Stomach (tissue), 9 donors: ENCODE measurements around the gene CTSV. TPM values are rescaled to one million over a fixed set of nuclear protein-coding genes. Genes with fewer than 3 reads are reported as not detected.
"Not testable (repeated sequence)": the region's sequence is repeated elsewhere in the genome, so short reads cannot be mapped to it uniquely, and the experiment has no call there.

Experiments
- DNase-seq, 2 donors: peaks; one replicate each; pipeline versions ENCODE4 v3.0.0 to v3.0.0-alpha.2; 2013 to 2019
- H3K27ac ChIP-seq, 5 donors: fragments of 200-600 bp in 4 of 5; sonication (generic) in 4 of 5; one replicate each; pipeline ENCODE4 v1.5.1; 2013 to 2019; ENCODE audit warnings: mild to moderate bottlenecking in 1 of 5, moderate library complexity in 1 of 5
- H3K27me3 ChIP-seq, 3 donors: fragments of 200-600 bp; sonication (generic); one replicate each; pipeline ENCODE4 v1.5.1; 2017 to 2019; ENCODE audit warnings: mixed run types in 1 of 3
- H3K36me3 ChIP-seq, 4 donors: fragments of 200-600 bp; sonication (generic); 1 replicate in 3 of 4; 2 replicates in 1 of 4; pipeline ENCODE4 v1.5.1; 2016 to 2019
- H3K4me1 ChIP-seq, 4 donors: fragments of 200-600 bp; sonication (generic); one replicate each; pipeline ENCODE4 v1.5.1; 2016 to 2019
- H3K4me3 ChIP-seq, 4 donors: fragments of 200-600 bp; sonication (generic) in 3 of 4; one replicate each; pipeline ENCODE4 v1.5.1; 2016 to 2019; ENCODE audit warnings: mild to moderate bottlenecking in 1 of 4
- H3K9me3 ChIP-seq, 4 donors: fragments of 200-600 bp; sonication (generic); one replicate each; pipeline ENCODE4 v1.5.1; 2016 to 2019
- EP300 ChIP-seq: sonication (generic); formaldehyde crosslinking; IDR thresholded peaks from one replicate; pipeline ENCODE4 v1.6.1; 2017; ENCODE audit warnings: antibody characterized with exemption
- POLR2A ChIP-seq, 4 donors: fragments of 450-650 bp; IDR thresholded peaks; one replicate each; pipeline ENCODE4 v1.6.1; 2016; ENCODE audit warnings: antibody characterized with exemption in 4 of 4, control low read depth in 2 of 4, mild to moderate bottlenecking in 1 of 4, moderate library complexity in 1 of 4
- POLR2AphosphoS5 ChIP-seq, 3 donors: sonication (generic); formaldehyde crosslinking; IDR thresholded peaks; one replicate each; pipeline ENCODE4 v1.6.1; 2016; ENCODE audit warnings: antibody characterized with exemption in 3 of 3
- WGBS, 5 donors: extraction: QIAGEN DNeasy Blood & Tissue Kit in 3 of 5; methylation state at CpG; one replicate each; pipeline versions ENCODE4 v1.1.5 to v1.1.7; 2013 to 2018; 5-methylcytosine and 5-hydroxymethylcytosine counted together
- intact Hi-C: fragments of 100-400 bp; cut with DNase I; formaldehyde crosslinking; loops from one replicate; pipeline ENCODE4 v1.15.1; 2023; ENCODE audit warnings: low total_unique reads
- polyA plus RNA-seq, 3 donors: library from polyadenylated mRNA; stranded (reverse); fragments of 200-250 nt; gene quantifications; one replicate each; pipeline ENCODE4 v1.2.3, GENCODE V29; 2013
- total RNA-seq, 5 donors: library from RNA; depleted of rRNA; stranded (reverse); fragments of >200 nt; gene quantifications; one replicate each; pipeline versions ENCODE4 v1.1.0 to v1.2.3, GENCODE V29; 2014 to 2016
- TF ChIP-seq, protein P1 (sequence below), 7 experiments: fragments of 450-650 bp in 4 of 7; fragments of 200-600 bp in 3 of 7; sonication (generic) in 3 of 7; IDR thresholded peaks; one replicate each; pipeline ENCODE4 v1.5.1; 2016 to 2019; ENCODE audit warnings: antibody characterized with exemption in 7 of 7, control low read depth in 2 of 7, mild to moderate bottlenecking in 1 of 7
- donor health status: healthy with polysubstance abuse.
- donor health status: Bipolar disorder and iron deficiency.
- donor health status: healthy.

Gene CTSV
- total and polyA plus RNA-seq, 8 donors = 0.43 to 11.0 (median 6.3) TPM; not detected in 2

DNA sequence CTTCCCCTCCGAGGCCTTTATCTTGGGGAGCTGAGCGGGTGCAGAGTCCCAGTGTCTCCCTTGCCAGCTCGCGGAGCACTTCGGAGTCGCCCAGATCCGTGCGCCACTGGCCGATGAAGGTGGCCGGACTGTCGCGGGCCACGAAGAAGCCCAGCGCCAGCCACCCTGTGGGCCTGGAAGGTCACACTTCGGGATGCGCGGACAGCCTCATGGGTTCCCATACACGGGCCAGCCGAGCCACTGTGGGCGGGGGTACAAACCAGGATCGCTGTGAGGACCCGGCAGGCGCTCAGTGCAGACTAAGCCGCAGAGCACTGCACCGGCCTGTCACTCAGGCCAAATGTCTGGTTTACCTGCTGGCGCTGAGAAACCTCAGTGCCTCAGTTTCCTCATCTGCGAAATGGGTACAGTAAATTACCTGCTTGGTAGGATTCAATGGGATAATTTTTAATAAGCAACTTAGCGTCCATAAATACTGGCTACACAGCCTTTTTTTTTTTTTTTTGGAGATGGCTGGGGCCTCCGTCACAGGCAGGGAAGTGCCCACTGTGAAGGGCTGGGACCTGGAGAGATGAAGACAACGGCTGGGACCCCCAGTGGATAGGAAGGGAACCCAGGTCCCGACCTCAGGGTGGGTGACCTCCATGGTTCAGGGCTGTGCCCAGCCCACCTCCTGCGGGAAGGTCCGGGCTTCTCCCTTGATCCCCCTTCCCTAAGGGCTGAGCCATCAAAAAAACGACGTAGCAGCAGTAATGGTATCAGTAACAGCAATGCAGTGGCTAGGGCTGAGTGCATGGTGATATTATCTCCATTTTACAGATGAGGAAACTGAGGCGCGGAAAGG lies 38.7 kb upstream of the CTSV start:
- 50 to 83% (median 65%) methylated on average over 19 to 37 of the region's 37 CpGs for WGBS, 5 donors
- H3K27ac ChIP-seq = no peak overlapping the region
- DNase-seq = no peak
- H3K27me3 ChIP-seq = peaks cover 8 to 50% (median 26%) of the 10 kb centered on the region in 3 donors
- no peak overlapping the region for H3K4me3 ChIP-seq
- peaks cover 0 to 14% (median 7%) of the 10 kb centered on the region in 4 donors for H3K4me1 ChIP-seq
- intact Hi-C loops = no loop called here
- TF ChIP-seq POLR2A (IDR thresholded peaks at IDR 0.05) = no peak
- no peak for TF ChIP-seq POLR2AphosphoS5 (IDR thresholded peaks at IDR 0.05)
- TF ChIP-seq, protein P1, sequence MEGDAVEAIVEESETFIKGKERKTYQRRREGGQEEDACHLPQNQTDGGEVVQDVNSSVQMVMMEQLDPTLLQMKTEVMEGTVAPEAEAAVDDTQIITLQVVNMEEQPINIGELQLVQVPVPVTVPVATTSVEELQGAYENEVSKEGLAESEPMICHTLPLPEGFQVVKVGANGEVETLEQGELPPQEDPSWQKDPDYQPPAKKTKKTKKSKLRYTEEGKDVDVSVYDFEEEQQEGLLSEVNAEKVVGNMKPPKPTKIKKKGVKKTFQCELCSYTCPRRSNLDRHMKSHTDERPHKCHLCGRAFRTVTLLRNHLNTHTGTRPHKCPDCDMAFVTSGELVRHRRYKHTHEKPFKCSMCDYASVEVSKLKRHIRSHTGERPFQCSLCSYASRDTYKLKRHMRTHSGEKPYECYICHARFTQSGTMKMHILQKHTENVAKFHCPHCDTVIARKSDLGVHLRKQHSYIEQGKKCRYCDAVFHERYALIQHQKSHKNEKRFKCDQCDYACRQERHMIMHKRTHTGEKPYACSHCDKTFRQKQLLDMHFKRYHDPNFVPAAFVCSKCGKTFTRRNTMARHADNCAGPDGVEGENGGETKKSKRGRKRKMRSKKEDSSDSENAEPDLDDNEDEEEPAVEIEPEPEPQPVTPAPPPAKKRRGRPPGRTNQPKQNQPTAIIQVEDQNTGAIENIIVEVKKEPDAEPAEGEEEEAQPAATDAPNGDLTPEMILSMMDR (IDR thresholded peaks at IDR 0.05) = no peak
- TF ChIP-seq EP300 = no peak
- H3K9me3 ChIP-seq = peaks cover 0 to under 1% (median under 1%) of the 10 kb centered on the region in 4 donors
- no peaks in the 10 kb centered on the region for H3K36me3 ChIP-seq

DNA sequence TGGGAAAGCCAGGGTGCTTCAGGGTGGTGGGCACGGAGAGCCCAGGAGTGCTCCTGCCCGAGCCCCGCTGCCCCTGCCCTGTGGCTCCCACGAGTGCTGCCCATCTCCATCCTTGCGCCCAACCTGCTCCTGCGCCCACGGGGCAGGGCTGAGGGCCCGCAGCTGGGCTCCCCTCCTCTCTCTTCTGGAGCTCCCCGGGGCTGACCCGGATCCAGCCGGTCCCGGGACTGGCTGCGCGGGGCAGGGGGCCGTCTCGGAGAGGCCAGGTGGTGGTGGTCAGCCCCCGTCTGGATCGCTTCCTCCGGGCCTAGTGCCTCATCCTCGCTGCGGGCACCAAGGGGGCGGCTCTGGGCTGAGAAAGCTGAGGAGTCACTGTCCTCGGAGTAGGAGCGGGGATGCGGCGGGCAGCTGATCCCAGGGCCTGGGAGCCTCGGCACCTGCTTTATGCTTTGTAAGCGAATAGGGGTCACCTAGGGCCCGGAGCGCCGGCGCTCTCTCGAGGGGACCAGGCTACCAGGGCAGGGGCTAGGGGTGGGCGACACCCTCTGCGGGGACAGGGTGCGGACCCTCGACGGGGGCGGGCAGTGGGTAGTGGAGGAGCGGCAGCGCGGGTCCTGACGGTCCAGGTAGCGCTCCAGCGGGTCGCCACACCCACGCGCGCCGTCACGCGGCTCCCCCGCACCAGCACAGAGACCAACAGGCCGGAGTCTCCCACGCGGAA lies 37.9 kb upstream of the CTSV start:
- peaks cover 8 to 56% (median 29%) of the 10 kb centered on the region in 3 donors for H3K27me3 ChIP-seq
- H3K36me3 ChIP-seq, intact Hi-C loops, H3K9me3 ChIP-seq, DNase-seq, H3K27ac ChIP-seq: not testable (repeated sequence)
- WGBS, 5 donors = 6 to 21% (median 9%) methylated on average over 20 to 56 of the region's 56 CpGs
- H3K4me1 ChIP-seq = peaks cover 0 to 14% (median 7%) of the 10 kb centered on the region in 4 donors
- H3K4me3 ChIP-seq = peak overlapping the region in 1 of 4 donors; percentile 11

DNA sequence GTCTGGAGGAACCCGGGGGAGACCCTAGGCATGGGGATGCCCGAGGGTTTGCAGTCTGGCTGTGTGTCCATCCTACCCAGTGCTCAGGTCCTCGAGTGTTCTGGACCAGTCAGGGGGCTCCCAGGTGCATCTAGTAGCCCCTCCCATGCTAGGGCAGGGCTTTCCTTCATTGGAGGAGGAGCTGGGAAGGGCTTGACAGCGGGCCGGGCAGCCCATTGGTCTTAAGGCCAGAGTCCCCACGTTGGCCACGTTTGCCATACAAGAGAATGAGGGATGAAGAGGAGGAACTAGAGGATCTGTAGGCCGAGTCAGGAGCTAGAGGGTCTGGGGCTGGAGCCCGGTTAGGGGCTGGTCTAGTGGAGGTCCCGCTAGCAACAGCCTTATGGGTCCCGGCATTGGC lies 37.3 kb upstream of the CTSV start:
- TF ChIP-seq POLR2A (IDR thresholded peaks at IDR 0.05) (no peak), POLR2AphosphoS5 (IDR thresholded peaks at IDR 0.05) (no peak), EP300 (no peak)
- TF ChIP-seq, protein P1 (IDR thresholded peaks at IDR 0.05) = no peak
- Histone ChIP-seq H3K9me3 (no peaks in the 10 kb centered on the region), H3K4me1 (peaks cover 0 to 14% (median 7%) of the 10 kb centered on the region in 4 donors), H3K4me3 (no peak overlapping the region), H3K27me3 (peaks cover 8 to 56% (median 30%) of the 10 kb centered on the region in 3 donors), H3K27ac (no peak overlapping the region), H3K36me3 (no peaks in the 10 kb centered on the region)
- WGBS, 5 donors = 27 to 35% (median 33%) methylated on average over 5 to 11 of the region's 11 CpGs
- DNase-seq = no peak
- intact Hi-C loops = no loop called here

DNA sequence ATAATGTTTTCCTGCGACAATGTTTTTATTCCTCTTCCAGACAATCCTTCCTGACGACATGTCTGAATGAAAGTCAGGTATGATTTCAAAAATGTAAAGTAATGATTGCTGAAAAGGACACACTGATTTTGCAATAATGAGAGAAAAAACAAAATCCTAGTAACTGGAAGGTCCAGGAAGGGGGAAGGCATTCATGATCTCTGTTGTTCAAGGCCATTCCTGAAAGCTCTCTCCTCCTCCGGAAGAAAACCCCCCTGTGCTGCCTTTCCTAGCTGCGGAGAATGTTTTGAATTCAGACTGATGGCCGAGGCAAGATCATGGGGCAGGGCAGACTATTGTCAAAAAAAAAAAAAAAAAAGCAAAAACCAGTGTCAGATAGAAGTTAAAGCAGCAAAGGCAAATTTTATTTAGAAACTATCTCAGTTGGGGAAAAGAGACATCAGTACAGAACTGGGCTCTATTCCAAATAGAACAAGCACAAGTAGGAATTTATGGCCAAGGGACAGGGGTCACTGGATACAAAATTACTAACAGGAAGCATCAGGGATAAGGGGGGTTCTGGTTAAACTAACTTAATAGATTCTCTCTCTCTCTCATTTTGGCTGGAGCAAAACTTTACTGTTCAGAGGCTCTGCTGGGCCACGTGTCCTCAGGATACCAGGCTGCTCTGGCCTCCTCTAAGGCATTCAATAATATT lies 36.5 kb upstream of the CTSV start:
- Histone ChIP-seq H3K4me3 (no peak overlapping the region), H3K9me3 (no peaks in the 10 kb centered on the region), H3K36me3 (no peaks in the 10 kb centered on the region), H3K27ac (no peak overlapping the region), H3K27me3 (peaks cover 8 to 56% (median 30%) of the 10 kb centered on the region in 3 donors), H3K4me1 (peaks cover 0 to 14% (median 7%) of the 10 kb centered on the region in 4 donors)
- TF ChIP-seq, protein P1 (IDR thresholded peaks at IDR 0.05) = no peak
- WGBS, 5 donors = 65 to 77% (median 73%) methylated on average over 6 of the region's 6 CpGs
- intact Hi-C loops = no loop called here
- DNase-seq = peak in 1 of 2 donors; percentile 18
